Activated B cell treated with CpG ODN at 0.5 μM for 24 hours (primary cell): ENCODE data around the gene MYOF. TPM values are rescaled to one million over a fixed set of nuclear protein-coding genes. Genes with fewer than 3 reads are reported as not detected.

ENCODE experiments used
- ATAC-seq: fragments of 200-7000 bp; cut with Tn5 transposase; one replicate; pipeline ENCODE4 v1.10.0; 2021; ENCODE audit warnings: low read depth, mild to moderate bottlenecking, moderate library complexity
- CTCF ChIA-PET: fragments of 350-600 bp; sonication (Branson Sonifier 250); formaldehyde crosslinking; loops from one replicate; lab custom pipeline; 2021; ENCODE audit warnings: antibody characterized with exemption; lab: Charles Lee
- POLR2A ChIA-PET: fragments of 350-600 bp; sonication (Branson Sonifier 250); formaldehyde crosslinking; loops from one replicate; lab custom pipeline; 2021; ENCODE audit warnings: antibody characterized with exemption; lab: Charles Lee
- DNase-seq: peaks from one replicate; pipeline ENCODE4 v3.0.0; 2022
- H3K27ac Mint-ChIP-seq: one replicate; pipeline ENCODE4 v1.8.0; 2020; ENCODE audit warnings: mixed read lengths
- H3K27me3 Mint-ChIP-seq: one replicate; pipeline ENCODE4 v1.8.0; 2021; ENCODE audit warnings: mixed read lengths
- H3K36me3 Mint-ChIP-seq: one replicate; pipeline ENCODE4 v1.8.0; 2021; ENCODE audit warnings: low read depth, mixed read lengths
- H3K4me1 Mint-ChIP-seq: one replicate; pipeline ENCODE4 v1.8.0; 2021; ENCODE audit warnings: mixed read lengths
- H3K4me3 Mint-ChIP-seq: one replicate; pipeline ENCODE4 v1.8.0; 2020; ENCODE audit warnings: mild to moderate bottlenecking, mixed read lengths
- H3K9me3 Mint-ChIP-seq: one replicate; pipeline ENCODE4 v1.8.0; 2020; ENCODE audit warnings: mixed read lengths
- intact Hi-C: fragments of 100-400 bp; cut with micrococcal nuclease; formaldehyde crosslinking; loops from one replicate; pipeline ENCODE4 v1.15.1; 2024
- total RNA-seq: library from RNA; stranded (reverse); gene quantifications from 2 replicates; pipeline ENCODE4 v1.2.3, GENCODE V29; 2022
- TF ChIP-seq, protein P1 (sequence below): fragments of 200-600 bp; IDR thresholded peaks from one replicate; pipeline ENCODE4 v1.8.0; 2022; ENCODE audit warnings: antibody characterized with exemption, mild to moderate bottlenecking

The MYOF gene
- total RNA-seq, 1 donor from 2014 or later: 0.09 TPM

DNA sequence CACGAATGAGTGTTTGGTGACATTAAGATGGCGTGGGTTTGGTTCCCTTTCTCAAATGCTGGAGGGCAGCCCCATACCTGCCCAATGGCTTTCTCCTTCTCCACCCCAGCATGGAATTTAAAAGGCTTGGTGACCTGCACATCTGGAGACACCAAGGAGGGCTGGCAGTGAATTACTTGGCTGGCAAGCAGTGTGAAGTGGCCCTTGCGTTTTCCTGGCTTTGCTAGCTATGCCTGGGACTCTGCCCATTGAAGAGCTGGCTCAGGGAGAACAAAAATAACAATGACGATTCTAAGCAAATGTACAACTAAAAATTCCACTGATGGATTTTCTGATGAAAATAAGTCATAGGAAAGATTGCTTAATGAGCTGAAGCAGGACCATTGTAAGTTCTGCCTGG lies 204.8 kb downstream of the MYOF start:
- ChIA-PET POLR2A (no interaction called here), CTCF (no interaction called here)
- Mint-ChIP-seq H3K4me3 (no peak overlapping the region), H3K27me3 (no peaks in the 10 kb centered on the region), H3K36me3 (no peaks in the 10 kb centered on the region), H3K27ac (no peak overlapping the region), H3K9me3 (peaks cover 4% of the 10 kb centered on the region), H3K4me1 (peaks cover 8% of the 10 kb centered on the region)
- no peak for DNase-seq
- TF ChIP-seq, protein P1, sequence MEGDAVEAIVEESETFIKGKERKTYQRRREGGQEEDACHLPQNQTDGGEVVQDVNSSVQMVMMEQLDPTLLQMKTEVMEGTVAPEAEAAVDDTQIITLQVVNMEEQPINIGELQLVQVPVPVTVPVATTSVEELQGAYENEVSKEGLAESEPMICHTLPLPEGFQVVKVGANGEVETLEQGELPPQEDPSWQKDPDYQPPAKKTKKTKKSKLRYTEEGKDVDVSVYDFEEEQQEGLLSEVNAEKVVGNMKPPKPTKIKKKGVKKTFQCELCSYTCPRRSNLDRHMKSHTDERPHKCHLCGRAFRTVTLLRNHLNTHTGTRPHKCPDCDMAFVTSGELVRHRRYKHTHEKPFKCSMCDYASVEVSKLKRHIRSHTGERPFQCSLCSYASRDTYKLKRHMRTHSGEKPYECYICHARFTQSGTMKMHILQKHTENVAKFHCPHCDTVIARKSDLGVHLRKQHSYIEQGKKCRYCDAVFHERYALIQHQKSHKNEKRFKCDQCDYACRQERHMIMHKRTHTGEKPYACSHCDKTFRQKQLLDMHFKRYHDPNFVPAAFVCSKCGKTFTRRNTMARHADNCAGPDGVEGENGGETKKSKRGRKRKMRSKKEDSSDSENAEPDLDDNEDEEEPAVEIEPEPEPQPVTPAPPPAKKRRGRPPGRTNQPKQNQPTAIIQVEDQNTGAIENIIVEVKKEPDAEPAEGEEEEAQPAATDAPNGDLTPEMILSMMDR: no peak
- intact Hi-C loops: no loop called here
- no peak for ATAC-seq

GRCh38 chr10:93274419-93274818 lies 207.7 kb downstream of the MYOF start:
- ATAC-seq (no peak), DNase-seq (no peak)
- Mint-ChIP-seq H3K27me3 (no peaks in the 10 kb centered on the region), H3K36me3 (no peaks in the 10 kb centered on the region), H3K9me3 (peaks cover 7% of the 10 kb centered on the region), H3K4me1 (peaks cover 8% of the 10 kb centered on the region), H3K27ac (no peak overlapping the region), H3K4me3 (no peak overlapping the region)
- ChIA-PET POLR2A (no interaction called here), CTCF (no interaction called here)
- TF ChIP-seq, protein P1: no peak
- intact Hi-C loops: no loop called here

- no peak overlapping the region for H3K4me3 Mint-ChIP-seq
- DNase-seq: no peak
- no peak overlapping the region for H3K27ac Mint-ChIP-seq
- POLR2A ChIA-PET: no interaction called here
- TF ChIP-seq, protein P1: no peak
- no peaks in the 10 kb centered on the region for H3K36me3 Mint-ChIP-seq
- H3K9me3 Mint-ChIP-seq: peaks cover 8% of the 10 kb centered on the region
- peaks cover 15% of the 10 kb centered on the region for H3K4me1 Mint-ChIP-seq
- CTCF ChIA-PET: no interaction called here
- ATAC-seq: no peak
- no peaks in the 10 kb centered on the region for H3K27me3 Mint-ChIP-seq
- intact Hi-C loops: no loop called here
These were observed 209.1 kb downstream of the MYOF start for GRCh38 chr10:93272884-93273675.

GRCh38 chr10:93271347-93271746 lies 210.8 kb downstream of the MYOF start:
- Mint-ChIP-seq H3K9me3 (peaks cover 4% of the 10 kb centered on the region), H3K4me3 (no peak overlapping the region), H3K4me1 (peaks cover 29% of the 10 kb centered on the region), H3K36me3 (no peaks in the 10 kb centered on the region), H3K27me3 (no peaks in the 10 kb centered on the region), H3K27ac (no peak overlapping the region)
- intact Hi-C loops: no loop called here
- ATAC-seq (no peak), DNase-seq (no peak)
- POLR2A ChIA-PET: no interaction called here
- CTCF ChIA-PET: no interaction called here
- TF ChIP-seq, protein P1: no peak

- TF ChIP-seq, protein P1: no peak
- ChIA-PET POLR2A (no interaction called here), CTCF (no interaction called here)
- intact Hi-C loops: no loop called here
- no peak overlapping the region for H3K4me3 Mint-ChIP-seq
- H3K4me1 Mint-ChIP-seq: peaks cover 21% of the 10 kb centered on the region
- H3K36me3 Mint-ChIP-seq: no peaks in the 10 kb centered on the region
- no peak for ATAC-seq
- no peak for DNase-seq
- H3K9me3 Mint-ChIP-seq: peaks cover 4% of the 10 kb centered on the region
- H3K27ac Mint-ChIP-seq: no peak overlapping the region
- no peaks in the 10 kb centered on the region for H3K27me3 Mint-ChIP-seq
These were observed 212.9 kb downstream of the MYOF start for GRCh38 chr10:93269281-93269680.
